M059J (cell line): Measurements from ENCODE around the gene GARIN5B. TPM values are rescaled to one million over a fixed set of nuclear protein-coding genes. Genes with fewer than 3 reads are reported as not detected.

Source experiments
- DNase-seq: peaks from one replicate; pipeline ENCODE4 v3.0.0-alpha.2; 2012; ENCODE audit warnings: low read depth
- total RNA-seq: library from RNA; depleted of rRNA; stranded (reverse); fragments of >200 nt; shearing (Covaris generic); gene quantifications from 2 replicates; pipeline ENCODE4 v1.2.3, GENCODE V29; 2014

The GARIN5B gene
- total RNA-seq, 1 experiment from 2014 or later = not detected

DNA sequence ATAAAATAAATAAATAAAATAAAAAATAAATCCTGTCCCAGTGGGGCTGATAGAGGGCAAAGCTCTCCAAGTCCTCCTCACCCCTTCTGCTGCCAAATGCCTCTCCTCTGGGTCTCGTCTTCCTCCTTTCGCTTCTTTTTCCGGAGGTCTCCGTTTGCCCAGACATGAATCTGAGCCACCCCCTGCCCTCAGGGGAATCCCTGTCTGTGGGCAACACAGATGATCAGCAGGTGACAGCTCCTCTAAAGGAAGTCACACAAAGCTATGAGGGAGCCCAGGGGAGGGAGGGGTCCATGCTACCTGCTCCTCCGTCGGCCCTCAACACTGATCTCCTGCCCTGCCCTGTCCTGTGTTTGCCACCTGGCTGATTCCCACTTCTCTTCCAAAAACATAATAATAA is 38.4 kb downstream of the GARIN5B start:
- no peak for DNase-seq

DNA sequence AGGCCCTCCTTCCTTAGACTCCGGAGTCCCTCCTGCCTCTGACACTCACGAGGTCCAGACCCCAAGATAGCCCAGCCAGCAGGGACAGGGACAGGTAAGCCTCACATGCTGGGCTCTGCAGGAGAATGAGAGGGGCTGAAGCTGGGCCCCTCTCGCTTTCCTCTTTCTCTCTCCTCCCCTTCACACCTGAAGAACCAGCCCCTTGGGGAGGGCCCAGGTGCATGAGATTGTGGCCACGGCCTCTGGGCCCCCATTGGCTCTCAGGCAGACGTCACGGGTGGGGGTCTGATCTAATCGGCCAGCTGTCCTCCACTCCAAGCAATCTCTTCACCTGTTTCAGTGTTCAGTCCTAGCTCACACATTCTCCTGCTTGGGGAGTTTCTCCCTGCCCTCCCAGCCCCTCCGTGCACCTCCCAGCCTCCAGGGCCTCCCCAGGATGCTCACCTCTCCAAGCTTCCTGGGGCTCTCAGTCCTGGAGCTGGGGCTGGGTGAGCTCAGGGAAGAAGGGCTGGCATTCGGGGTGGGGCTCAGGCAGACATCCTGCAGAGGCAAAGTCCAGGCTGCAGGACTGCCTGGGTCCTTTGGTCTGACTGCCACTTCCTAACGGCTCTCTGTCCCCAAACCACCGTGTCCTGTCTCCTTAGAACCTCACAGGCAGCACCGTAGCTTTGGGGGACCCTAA is 40.7 kb downstream of the GARIN5B start:
- DNase-seq = no peak

DNA sequence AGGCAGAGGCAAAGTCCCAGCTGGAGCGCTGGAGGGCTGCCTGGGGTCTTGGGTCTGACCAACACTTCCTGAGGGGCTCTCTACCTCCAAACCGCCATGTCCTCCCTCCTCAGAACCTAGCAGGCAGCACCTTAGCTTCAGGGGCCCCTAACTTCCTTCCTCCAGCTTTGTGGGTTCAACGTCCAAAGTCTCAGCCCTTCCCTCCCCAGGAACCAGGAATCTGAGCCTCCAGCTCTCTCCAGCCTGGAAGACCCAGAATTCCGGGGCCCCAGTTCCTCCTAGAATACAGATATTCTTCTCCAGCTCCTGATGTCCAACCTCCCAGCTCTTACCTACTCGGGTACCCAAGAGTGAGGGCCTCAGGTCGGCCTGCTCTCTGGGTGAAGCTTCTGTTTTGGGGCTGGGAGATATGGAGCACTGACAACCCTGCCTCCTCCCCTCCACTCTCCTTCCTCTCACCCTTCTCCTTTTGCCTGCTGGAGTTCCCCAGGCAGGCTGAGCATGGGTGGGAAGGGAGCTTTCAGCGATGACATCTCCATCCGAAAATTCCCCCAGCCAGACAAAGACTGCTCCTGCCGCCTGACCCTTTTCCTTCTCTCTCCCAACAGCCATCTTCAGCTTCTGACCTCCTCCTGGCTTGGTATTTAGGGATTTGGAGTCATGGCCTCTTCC is 41.5 kb downstream of the GARIN5B start:
- no peak for DNase-seq

DNA sequence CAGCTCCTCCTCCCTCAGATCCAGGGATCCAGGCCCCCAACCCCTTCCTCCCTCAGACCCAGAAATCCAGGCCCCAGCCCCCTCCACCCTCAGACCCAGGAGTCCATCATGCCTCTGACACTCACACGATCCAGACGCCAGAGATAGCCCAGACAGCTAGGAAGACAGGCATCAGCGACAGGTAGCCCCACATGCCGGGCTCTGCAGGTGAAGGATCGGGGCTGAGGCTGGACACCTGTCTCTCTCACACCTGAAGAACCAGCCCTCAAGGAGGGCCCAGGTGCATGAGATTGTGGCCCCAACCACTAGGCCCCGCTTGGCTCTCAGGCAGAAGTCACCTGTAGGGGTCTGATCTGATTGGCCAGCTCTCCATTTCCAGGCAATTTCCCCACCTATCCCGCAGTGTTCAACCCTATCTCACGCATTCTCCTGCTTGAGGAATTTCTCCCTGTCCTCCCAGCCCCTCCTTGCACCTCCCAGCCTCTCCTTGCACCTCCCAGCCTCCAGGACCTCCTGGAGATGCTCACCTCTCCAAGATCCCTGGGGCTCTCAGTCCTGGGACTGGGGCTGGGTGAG is 42.1 kb downstream of the GARIN5B start:
- DNase-seq = no peak

DNA sequence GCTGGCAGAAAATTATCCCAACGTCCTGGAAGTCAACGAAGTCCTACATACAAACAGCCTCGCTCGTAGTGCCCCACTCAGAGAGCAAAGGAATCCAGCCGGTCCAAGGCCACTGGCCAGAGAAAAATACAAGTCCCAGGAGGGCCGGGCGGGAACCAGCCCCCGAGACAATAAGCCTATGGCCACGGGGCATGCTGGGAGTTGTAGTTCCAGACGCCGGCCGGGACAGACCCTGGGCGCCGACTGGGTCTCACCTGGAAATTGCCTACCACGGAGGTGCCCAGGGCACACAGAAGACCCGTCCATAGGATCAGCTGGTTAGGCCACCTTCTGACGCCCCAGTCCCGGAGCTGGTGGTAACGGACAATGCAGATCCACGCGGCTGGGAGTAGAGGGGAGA is 43.3 kb downstream of the GARIN5B start:
- DNase-seq = peak; percentile 17

DNA sequence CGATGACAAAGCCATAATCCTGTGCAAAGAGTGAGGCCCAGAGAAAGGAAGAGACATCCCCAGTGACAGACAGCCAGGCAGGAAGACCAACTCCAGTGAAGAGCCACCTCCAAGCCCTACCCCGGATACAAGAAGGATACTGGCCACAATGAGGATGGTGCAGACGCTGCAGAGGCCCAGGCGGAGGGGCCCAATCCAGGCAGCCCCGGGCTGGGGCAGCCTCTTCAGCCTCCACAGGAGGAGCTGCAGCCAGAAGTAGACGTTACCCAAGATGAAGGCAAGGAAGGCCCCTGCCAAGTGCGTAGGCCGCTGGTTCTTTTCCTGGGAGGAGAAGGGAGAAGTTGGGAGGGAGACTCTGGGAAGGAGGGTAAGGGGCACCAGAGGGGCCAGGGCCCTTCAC is 46.4 kb downstream of the GARIN5B start:
- no peak for DNase-seq

DNA sequence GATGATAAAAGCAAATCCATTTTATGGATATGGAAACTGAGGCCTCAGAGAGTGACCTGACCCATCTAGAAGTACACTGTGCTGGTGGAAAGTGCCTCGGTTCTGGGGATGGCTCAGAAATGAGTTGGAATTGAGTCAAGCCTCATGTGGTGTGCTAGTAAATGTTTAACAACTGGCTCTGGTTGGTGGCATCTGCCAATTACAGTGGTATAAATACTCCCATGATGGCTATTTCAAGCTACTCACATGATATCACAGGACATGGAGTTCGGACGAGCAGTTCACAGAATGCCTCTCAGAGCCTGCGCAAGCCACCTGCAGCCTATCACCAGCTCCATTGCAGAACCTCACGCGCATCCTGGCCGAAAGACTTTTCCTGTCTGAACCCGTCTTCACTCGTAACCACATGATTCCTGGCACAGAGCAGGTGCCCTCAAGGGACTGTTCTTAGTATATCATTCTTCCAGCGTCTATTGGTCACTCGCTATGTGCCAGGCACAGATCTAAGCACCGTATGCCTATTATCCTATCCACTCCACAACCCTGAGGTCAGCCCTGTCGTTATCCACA is 47.0 kb downstream of the GARIN5B start:
- no peak for DNase-seq

DNA sequence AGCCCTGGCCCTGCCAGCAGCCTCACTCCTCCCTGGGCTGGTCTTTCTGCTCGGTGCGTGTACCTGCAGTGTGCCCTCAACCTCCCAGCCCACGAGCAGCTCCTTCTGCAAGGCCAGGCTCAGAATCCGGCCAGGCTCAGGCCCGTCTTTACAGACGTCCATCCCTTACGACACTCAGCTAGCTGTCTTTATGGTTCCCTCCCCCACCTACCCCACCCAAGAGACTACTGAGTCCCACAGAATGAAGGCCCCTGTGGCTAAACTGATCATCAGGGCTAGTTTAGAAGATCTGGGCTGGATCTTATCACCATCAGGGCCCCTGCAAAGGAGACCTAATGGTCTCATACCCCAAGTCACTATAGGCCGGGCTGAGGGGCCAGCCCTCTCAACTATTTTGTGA is 48.7 kb downstream of the GARIN5B start:
- no peak for DNase-seq

DNA sequence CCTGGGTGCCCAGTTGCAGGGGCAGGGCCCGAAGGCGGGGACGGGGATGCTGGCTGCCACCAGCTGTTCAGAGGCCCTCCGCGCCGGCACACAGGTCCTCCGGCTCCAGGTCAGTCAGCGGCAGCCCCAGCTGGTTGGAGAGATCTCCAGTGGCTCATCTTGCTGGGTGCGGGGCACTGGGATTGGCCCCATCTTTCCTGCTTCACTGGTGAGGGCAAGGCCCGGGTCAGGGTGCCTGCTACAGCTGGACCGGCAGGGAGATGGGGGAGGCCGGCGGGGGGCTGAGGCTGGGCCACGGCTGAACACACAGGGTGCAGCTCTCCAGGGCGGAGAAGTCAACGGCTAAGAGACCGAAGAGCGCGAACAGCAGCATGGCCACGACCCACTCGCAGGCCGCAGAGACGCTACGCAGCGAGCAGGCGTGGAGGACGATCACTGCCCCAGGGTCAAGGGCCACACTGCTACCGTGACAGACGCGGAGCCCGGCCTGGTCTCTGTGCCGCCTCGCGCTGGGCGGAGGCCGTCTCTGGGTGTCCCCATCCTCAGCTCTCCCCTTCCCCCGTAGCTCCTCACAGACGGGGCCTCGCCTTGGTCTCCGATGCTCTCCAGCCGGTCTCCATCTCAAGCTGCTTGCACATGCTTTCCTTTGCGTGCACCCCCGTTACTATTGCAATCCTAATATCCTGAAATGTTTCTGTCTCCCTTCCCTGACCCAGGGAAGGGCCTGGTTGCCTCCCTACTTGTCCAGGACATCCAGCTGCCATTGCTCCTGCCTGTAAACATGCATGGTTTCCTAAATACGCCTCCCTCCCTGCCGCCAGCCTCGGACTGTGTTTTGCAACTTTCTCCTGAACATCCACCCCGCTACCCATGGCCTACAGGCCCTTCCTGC is 50.2 kb downstream of the GARIN5B start:
- DNase-seq = no peak

DNA sequence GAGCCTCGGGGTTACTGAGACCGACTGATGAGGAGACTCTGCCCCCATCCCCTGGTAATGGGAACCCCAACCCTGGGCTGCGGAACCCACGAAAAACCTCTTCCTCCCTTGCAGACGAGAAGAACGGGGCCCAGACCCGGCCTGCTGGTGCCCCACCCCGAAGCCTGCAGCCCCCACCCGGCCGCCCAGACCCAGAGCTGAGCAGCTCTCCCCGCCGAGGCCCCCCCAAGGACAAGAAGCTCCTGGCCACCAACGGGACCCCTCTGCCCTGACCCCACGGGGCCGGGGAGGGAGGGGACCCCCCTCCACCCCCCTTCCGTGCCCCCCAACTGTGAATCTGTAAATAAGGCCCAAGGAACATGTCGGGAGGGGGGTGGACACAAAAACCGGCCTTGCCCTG is 51.3 kb downstream of the GARIN5B start:
- no peak for DNase-seq

DNA sequence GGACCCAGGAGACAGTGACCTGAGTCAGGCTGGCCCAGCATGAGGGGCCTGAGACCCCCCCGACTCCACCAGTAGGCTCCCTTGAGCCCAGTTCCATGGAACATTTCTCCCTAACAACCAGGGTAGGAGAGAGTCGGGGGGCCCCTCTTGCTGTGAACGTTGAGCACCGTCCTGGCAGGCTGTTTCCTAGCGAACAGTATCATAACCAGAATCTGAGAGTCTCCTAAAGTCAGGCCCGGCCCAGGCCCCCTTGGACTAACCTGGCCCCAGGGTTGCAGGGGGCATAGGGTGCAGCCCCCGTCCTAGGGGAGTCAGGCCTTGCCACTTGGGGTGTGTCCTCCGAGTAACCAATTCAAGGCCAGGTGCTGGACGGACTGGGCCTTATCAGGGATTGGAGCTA is 51.7 kb downstream of the GARIN5B start:
- DNase-seq = no peak

DNA sequence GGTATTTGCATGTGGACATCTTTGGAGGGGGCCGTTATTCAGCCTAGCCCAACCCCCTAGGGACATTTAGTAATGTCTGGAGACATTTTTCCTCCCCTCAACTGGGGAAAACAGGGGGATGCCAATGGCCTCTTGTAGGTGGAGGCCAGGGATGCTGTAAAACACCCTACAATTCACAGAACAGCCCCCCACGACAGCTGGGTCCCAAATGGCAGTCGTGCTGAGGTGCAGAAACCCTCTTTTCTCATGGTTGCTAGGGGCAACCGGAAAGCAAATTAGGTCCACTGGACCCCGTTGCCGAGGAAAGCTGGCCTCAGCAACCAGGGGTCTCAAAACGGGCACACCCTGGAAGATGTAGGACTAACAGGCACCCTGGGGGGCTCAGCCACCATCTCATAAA is 52.6 kb downstream of the GARIN5B start:
- DNase-seq = no peak

DNA sequence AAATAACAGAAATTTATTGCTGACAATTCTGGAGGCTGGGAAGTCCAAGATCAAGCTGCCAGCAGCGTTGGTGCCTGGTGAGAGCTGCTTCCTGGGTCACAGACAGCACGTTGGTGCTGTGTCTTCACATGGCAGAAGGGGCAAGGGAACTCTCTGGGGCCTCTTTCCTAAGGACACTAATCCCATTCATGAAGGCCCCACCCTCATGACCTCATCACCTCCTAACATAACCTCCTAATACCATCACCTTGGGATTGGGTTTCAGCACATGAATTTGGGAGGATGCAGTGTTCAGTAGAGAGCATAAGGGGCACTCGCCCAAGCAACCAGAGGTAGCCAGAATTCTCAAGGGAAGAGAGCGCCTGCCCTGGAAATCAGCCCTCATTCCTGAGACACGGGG is 53.6 kb downstream of the GARIN5B start:
- no peak for DNase-seq

DNA sequence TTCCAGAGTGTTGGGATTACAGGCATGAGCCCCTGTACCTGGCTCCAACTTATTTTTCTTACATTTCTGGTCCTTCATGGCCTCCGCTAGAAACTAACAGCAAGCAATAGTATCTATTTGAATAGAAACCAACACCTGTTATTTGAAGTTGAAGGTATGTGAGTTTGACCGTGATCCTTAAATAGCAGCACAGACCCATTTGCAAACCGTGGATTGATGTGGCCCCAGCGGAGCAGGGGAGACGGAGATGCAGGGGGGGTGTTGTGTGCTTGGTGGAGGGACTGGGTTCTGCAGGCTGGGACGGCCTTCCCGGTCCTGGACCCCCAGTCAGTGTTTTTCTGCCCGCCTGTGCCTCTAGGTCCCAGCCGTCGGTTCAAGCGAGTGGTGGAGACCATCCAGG is 54.8 kb downstream of the GARIN5B start:
- DNase-seq = no peak

DNA sequence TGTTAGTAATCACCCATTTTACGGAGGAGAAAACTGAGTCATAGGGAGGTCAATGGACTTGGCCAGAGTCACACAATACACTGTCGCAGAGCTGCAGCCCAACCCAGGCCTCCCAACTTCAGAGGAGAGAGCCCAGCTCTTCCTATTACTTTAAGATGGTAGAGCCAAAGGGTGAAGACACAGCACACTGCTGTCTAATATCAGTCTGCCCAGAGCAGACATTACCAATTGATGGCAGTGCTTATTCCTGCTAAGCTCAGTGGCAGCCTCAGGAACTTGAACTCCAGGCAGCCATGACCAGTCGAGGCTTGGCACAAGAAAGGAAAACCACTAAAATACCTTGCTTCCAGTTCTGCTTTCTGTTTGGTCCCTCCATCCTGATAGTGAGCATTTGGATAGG is 56.3 kb downstream of the GARIN5B start:
- no peak for DNase-seq

DNA sequence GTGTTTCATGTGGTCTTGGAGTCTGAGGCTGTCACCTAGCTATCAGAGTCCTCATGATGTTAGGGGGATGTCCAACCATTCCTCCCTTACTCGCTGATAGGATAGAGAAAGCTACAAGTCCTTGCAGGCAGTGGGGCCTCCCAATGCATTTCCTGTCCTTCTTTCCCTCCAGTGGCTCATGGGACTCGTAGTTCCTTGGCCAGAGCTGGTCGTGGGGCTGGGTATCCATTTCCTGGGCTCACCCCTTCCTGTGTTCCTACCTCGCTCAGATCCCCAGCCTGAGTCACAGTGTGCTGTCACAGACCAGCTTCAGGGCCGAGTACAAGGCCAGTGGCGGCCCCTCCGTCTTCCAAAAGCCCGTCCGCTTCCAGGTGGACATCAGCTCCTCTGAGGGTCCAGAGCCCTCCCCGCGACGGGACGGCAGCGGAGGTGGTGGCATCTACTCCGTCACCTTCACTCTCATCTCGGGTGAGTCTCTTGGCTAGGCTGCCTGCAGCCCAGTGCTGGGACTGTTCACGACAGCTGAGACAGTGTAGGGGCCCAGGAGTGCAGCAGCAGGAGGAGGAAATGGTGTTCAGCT is 57.0 kb downstream of the GARIN5B start:
- no peak for DNase-seq

DNA sequence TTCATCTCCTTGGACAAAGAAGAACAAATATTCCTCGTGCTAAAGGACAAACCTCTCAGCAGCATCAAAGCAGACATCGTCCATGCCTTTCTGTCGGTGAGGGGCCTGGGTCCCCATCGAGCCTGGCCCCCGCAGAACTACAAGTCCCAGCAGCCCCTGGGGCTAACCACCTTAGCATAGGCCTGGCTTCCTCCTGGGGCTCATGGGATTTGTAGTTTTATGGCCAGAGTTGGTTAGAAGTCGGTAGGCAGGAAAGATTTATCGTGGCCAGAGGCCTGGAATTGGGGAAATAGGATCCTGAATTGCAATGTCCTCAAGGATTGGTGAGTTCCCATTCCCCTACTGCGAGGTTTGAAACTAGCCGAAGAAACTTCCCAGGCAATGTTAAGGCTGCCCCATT is 57.6 kb downstream of the GARIN5B start:
- peak; percentile 51 for DNase-seq

DNA sequence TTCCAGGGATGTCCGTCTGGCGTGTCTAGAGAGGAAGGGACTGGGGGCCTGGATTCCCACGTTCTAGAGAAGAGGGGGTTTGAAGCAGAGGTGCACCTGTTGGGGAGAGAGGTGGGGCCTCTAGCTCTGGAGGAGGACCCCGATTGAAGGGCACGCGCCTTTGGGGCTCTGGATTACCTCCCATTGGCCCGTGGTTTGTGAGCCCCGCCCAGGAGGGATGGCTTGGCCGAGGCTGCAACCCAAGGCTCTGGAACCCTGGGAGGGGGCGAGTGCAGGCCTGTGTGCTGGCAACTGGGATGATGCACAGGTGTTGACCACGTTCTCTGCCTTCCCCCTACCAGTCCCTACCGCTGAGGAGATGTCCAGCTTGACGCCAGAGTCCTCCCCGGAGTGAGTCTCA is 58.1 kb downstream of the GARIN5B start:
- DNase-seq = no peak
